Thyroid gland (tissue), 4 donors: ENCODE results near the gene CCDC116.

ENCODE experiments used
- POLR2A ChIP-seq, 2 donors: fragments of 450-650 bp; IDR thresholded peaks; one replicate each; pipeline ENCODE4 v1.6.1; 2017; ENCODE audit warnings: antibody characterized with exemption in 2 of 2, mild to moderate bottlenecking in 2 of 2, moderate library complexity in 1 of 2
- TF ChIP-seq, protein P1 (sequence below), 6 experiments: fragments of 200-600 bp in 3 of 6; fragments of 450-650 bp in 3 of 6; sonication (generic) in 3 of 6; IDR thresholded peaks; one replicate each; pipeline ENCODE4 v1.5.1; 2016 to 2019; ENCODE audit warnings: antibody characterized with exemption in 6 of 6, mild to moderate bottlenecking in 2 of 6, inconsistent platforms in 1 of 6, moderate library complexity in 1 of 6

DNA sequence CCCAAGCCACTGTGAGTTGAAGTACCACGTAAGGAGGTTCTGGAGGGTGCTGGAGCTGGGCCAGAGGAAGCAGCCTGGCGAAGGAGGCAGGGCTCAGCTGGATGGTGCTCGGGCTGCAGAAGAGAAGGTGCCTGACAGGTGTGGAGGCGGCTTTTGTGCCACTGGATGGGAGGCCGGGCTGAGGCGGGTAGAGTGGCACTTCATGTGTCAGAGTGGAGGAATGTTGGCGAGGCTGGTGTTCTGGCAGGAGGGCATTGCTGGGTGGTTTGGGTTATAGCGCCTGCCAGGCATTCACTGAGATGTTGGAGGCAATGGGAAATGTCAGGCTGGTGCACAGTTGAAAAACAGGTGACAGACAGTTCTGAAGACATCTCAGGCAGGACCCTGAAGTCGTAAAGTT is 40.9 kb upstream of the CCDC116 start:
- TF ChIP-seq, protein P1, sequence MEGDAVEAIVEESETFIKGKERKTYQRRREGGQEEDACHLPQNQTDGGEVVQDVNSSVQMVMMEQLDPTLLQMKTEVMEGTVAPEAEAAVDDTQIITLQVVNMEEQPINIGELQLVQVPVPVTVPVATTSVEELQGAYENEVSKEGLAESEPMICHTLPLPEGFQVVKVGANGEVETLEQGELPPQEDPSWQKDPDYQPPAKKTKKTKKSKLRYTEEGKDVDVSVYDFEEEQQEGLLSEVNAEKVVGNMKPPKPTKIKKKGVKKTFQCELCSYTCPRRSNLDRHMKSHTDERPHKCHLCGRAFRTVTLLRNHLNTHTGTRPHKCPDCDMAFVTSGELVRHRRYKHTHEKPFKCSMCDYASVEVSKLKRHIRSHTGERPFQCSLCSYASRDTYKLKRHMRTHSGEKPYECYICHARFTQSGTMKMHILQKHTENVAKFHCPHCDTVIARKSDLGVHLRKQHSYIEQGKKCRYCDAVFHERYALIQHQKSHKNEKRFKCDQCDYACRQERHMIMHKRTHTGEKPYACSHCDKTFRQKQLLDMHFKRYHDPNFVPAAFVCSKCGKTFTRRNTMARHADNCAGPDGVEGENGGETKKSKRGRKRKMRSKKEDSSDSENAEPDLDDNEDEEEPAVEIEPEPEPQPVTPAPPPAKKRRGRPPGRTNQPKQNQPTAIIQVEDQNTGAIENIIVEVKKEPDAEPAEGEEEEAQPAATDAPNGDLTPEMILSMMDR (IDR thresholded peaks at IDR 0.05) = no peak
- no peak for TF ChIP-seq POLR2A (IDR thresholded peaks at IDR 0.05)
